GM23338 (cell line): ENCODE data around the gene TMC1. TPM values are rescaled to one million over a fixed set of nuclear protein-coding genes. Genes with fewer than 3 reads are reported as not detected.

Source experiments
- CTCF ChIP-seq, 2 experiments: fragments of 200-600 bp in 1 of 2; sonication (generic) in 1 of 2; conservative IDR thresholded peaks; 2 replicates each; pipeline versions ENCODE4 v1.5.1 to v1.6.1; 2016 to 2017; ENCODE audit warnings: antibody characterized with exemption in 2 of 2, low read depth in 2 of 2, mild to moderate bottlenecking in 2 of 2, moderate library complexity in 1 of 2
- EZH2 ChIP-seq: fragments of 200-600 bp; sonication (generic); IDR thresholded peaks from one replicate; pipeline ENCODE4 v1.8.0; 2017; ENCODE audit warnings: antibody characterized with exemption, mild to moderate bottlenecking, low read depth; ENCODE audit not compliant: unreplicated experiment
- EZH2phosphoT487 ChIP-seq: fragments of 200-600 bp; sonication (generic); IDR thresholded peaks from one replicate; pipeline ENCODE4 v1.8.1; 2018; ENCODE audit warnings: antibody characterized with exemption; ENCODE audit not compliant: unreplicated experiment
- NANOG ChIP-seq: IDR thresholded peaks from 2 replicates; pipeline ENCODE4 v1.6.1; 2016; ENCODE audit warnings: antibody characterized with exemption, borderline replicate concordance
- REST ChIP-seq: IDR thresholded peaks from one replicate; pipeline ENCODE4 v1.6.1; 2018; ENCODE audit warnings: antibody characterized with exemption; ENCODE audit not compliant: unreplicated experiment
- ZNF114 ChIP-seq: fragments of 250-450 bp; sonication (Bioruptor Pico); IDR thresholded peaks from 2 replicates; pipeline ENCODE4 v1.5.0; 2020; ENCODE audit warnings: mild to moderate bottlenecking, moderate library complexity
- ZNF331 ChIP-seq: fragments of 250-450 bp; sonication (Bioruptor Pico); IDR thresholded peaks from 2 replicates; pipeline ENCODE4 v1.5.0; 2020; ENCODE audit warnings: low read depth, mild to moderate bottlenecking, moderate library complexity
- ZNF462 ChIP-seq: fragments of 250-450 bp; sonication (Bioruptor Pico); IDR thresholded peaks from 2 replicates; pipeline ENCODE4 v1.5.0; 2020; ENCODE audit warnings: mild to moderate bottlenecking, moderate library complexity
- polyA plus RNA-seq: library from polyadenylated mRNA; unstranded; fragments of >200 nt; fragmentation: Nextera tagmentation; extraction: Ambion mirVana; gene quantifications from 2 replicates; pipeline ENCODE4 v1.2.1, GENCODE V29; 2016
- total RNA-seq: library from RNA; depleted of rRNA; stranded (reverse); fragments of >200 nt; shearing (Covaris generic); gene quantifications from 2 replicates; pipeline ENCODE4 v1.2.3, GENCODE V29; 2014

The TMC1 gene
- total and polyA plus RNA-seq, 2 experiments from 2014 or later = 0.61 to 1.2 TPM

- TF ChIP-seq ZNF462 (CRISPR knock-in tag) = no peak
- TF ChIP-seq ZNF114 (CRISPR knock-in tag) = no peak
- no peak for TF ChIP-seq ZNF331 (CRISPR knock-in tag)
- TF ChIP-seq NANOG = no peak
- TF ChIP-seq EZH2 = no peak
- TF ChIP-seq EZH2phosphoT487 = no peak
- TF ChIP-seq REST = no peak
- TF ChIP-seq CTCF (conservative IDR thresholded peaks at IDR 0.05; ENCODE audit: low read depth in 2 of 2) = no peak
Observed at GRCh38 chr9:72675586-72675985, 154.2 kb downstream of the TMC1 start (continued).
